GM21576 (cell line): Measurements from ENCODE around the gene VANGL1.

Source experiments
- ATAC-seq: cut with Tn5 transposase; IDR thresholded peaks from one replicate; pipeline ENCODE4 v1.9.1; 2021; ENCODE audit warnings: mild to moderate bottlenecking, moderate library complexity; ENCODE audit not compliant: unreplicated experiment

Gene VANGL1

GRCh38 chr1:115728341-115728740 is 86.6 kb downstream of the VANGL1 start:
- no peak for ATAC-seq

- peak; percentile 100 for ATAC-seq
Measured at GRCh38 chr1:115729756-115730155, 88.0 kb downstream of the VANGL1 start.

DNA sequence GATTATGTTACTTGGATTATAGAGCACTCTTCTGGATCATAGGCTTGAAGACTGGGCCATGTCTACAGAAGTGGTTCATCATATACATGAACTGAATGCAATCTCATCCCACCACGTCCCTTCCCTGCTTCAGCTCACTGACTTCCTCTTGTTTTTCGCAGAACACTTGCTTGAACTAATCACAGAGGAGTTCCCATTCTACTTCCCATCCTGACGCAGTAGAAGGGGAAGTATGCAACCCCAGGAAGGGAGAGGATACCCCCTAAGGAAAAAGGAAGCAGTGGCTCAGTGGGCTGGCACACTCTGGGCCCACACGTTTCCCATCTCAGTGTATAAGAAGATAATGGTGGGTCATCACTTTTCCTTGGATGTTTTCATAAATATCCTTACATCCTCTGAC is 90.5 kb downstream of the VANGL1 start:
- ATAC-seq: no peak

GRCh38 chr1:115740811-115741210 is 99.0 kb downstream of the VANGL1 start:
- no peak for ATAC-seq

GRCh38 chr1:115744646-115745275 is 103.0 kb downstream of the VANGL1 start:
- no peak for ATAC-seq

- no peak for ATAC-seq
Measured at GRCh38 chr1:115746021-115746690, 104.4 kb downstream of the VANGL1 start.
